Activated T-helper 1 cell treated with Interleukin-2 at 50 U/mL for 16 hours (primary cell): Measurements from ENCODE around the gene DNM2.
"Not testable (repeated sequence)": the region's sequence is repeated elsewhere in the genome, so short reads cannot be mapped to it uniquely, and the experiment has no call there.

Experiments
- DNase-seq: peaks from one replicate; pipeline ENCODE4 v3.0.0-alpha.2; 2020; ENCODE audit warnings: low read depth

The DNM2 gene

GRCh38 chr19:10726268-10726667, 8.4 kb downstream of the DNM2 start:
- DNase-seq, result no peak

- no peak for DNase-seq
Observed at GRCh38 chr19:10727685-10728201, 9.9 kb downstream of the DNM2 start.

GRCh38 chr19:10729411-10729810, 11.5 kb downstream of the DNM2 start:
- DNase-seq, result no peak

DNA sequence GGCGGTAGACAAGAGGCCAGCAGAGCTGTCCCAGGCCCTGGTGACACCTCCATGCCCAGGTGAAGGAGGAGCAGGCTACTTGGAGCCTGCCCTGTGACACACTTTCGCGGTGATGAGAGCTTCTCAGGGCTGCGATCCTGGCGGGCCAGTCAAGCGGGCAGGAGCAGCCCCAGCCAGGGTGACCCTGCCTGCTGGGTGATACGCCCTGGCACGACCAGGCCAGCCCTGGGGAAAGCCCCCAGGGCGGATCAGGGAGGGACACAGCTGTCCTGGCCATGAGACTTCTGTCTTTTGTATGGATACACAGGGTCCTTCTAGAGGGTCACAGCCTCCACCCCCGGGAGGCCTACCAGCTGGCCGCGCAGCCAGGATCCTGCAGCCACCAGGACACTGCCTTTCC, 13.1 kb downstream of the DNM2 start:
- no peak for DNase-seq

DNA sequence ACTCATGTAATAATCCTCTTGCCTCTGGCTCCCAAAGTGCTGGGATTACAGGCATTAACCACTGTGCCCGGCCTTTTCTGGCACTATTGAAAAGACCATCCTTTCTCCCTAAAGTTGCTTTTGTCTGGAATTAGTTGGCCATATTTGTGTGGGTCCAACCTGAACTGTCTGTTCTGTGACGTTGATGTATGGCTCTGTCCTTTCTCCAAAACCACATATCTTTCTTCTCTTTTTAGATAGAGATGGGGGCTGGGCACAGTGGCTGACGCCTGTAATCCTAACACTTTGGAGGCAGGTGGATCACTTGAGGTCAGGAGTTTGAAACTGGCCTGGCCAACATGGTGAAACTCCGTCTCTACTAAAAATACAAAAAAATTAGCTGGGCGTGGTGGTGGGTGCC, 17.9 kb downstream of the DNM2 start:
- DNase-seq, result no peak

GRCh38 chr19:10736189-10736588, 18.3 kb downstream of the DNM2 start:
- no peak for DNase-seq

- DNase-seq, result no peak
Observed at GRCh38 chr19:10736916-10737551, 19.2 kb downstream of the DNM2 start.

- no peak for DNase-seq
Observed at GRCh38 chr19:10737722-10738121, 19.8 kb downstream of the DNM2 start.

DNA sequence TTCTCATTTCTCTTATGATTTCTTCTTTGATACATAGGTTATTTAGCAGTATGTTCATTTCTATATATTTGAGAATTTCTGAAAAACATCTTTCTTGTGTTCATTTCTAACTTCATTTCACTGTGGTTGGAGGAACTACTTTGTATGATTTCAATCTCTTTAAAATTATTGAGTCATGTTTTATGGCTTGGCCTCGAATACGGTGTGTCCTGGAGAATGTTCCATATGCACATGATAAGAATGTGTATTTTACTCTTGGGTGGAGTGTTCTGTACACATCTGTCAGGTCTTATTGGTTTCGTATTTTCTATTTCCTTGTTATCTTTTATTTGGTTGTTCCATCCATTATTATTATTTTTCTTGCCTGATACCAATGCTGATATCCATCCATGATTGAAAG, 22.9 kb downstream of the DNM2 start:
- no peak for DNase-seq

- DNase-seq, result no peak
Observed at GRCh38 chr19:10742476-10742875, 24.6 kb downstream of the DNM2 start.

- DNase-seq, result no peak
Observed at GRCh38 chr19:10744253-10744798, 26.4 kb downstream of the DNM2 start.

GRCh38 chr19:10744801-10745293, 27.0 kb downstream of the DNM2 start:
- DNase-seq, result no peak

DNA sequence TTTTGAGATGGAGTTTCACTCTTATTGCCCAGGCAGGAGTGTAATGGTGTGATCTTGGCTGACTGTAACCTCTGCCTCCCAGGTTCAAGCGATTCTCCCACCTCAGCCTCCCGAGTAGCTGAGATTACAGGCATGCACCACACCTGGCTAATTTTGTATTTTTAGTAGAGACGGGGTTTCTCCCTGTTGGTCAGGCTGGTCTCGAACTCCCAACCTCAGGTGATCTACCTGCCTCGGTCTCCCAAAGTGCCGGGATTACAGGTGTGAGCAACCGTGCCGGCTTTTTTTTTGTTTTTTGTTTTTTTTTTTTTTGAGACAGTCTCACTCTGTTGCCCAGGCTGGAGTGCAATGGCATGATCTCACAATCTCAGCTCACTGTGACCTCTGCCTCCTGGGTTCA, 28.6 kb downstream of the DNM2 start:
- DNase-seq, result not testable (repeated sequence)

DNA sequence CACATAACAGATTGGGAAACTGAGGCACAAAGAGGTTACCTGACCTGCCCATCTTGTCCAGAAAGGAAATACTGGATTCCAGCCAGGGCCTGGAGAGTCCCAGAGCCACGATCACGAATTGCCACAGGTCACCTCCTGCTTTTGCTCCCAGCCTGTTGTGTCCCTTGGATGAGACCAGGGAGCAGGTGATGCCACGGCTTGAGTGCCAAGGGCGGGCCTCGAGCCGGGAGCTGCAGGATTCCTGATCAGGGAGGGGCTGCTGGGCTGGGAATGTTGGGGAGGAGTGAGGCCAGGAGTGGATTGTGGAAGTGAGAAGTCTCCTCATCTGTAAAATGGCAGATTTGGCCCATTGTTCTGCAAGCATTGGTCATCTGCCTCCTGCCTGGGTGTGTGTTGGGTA, 29.4 kb downstream of the DNM2 start:
- DNase-seq, result no peak

DNA sequence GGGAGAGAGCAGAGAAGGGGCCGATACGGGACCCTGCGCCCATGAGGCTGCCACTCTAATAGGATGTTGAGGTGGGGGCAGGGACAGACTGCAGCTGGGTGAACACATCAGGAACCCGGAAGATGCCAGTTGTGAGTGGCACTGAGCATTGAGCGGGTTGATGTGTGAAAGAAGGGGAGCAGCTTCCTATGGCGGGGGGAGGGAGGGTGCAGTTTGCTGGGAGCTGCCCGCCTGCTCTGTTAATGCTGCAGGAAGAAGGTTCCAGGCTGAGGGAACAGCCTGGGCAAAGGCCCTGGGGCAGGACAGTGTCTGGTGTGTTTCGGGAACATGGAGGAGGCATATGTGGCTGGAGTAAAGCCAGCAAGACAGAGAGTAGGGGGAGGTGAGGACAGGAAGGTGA, 29.8 kb downstream of the DNM2 start:
- no peak for DNase-seq

DNA sequence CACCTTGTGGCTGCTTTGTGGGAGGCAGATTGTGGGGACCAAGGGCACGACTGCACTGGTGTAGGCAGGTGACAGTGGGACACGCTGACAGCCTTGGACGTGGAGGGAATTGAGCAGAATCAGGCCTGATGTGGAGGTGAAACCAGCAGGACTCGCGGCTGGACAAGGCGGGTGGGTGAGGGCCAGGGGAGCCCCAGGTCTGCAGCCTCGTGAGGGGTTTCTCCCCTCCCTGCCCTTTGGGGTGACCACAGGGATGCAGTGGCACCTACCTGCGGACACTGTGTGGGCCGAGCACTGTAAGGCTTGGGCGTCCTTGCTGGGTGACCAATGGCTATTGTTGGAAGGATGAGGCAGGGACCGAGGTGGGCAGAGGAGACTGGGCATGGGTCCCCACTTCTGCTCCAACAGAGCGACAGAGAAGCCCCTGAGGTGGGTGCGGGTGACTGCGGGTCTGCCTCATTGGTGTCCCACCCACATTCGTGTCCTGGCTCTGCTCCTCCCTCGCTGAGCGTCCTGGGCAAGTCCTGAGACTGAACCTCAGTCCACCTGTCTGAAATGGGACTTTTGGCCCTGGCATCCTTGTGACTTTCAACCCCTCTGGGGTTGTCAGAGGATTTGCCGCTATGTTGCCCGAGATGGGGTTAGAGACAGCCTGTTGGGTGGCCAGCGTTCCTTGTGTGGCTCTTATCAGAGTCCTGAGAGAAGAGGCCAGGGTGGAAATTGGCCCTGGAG, 30.5 kb downstream of the DNM2 start:
- no peak for DNase-seq

DNA sequence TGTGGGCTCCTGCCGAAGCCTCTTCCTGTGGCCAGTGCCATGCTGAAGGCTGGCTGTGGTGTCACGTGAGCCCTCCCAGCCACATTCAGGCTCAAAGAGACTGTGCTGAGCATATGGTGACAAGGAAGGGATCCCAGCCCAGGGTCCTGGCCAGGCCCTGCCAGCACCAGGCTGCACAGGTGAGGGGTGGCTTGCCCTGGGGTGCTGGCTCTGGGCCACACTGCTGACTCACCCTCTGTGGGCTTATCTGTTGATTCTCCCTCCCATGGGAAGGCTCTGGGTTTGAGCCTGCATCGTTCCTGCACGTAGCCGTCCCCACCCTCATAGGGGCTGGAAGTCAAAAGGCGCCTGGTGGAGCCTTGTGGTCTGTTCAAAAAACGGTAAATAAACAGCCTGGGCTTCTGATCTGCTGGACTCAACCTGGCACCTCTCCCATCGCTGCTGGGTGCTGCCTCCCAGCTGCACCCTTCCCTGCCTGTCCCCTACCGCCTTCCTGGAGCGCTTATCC, 31.1 kb downstream of the DNM2 start:
- no peak for DNase-seq

GRCh38 chr19:10749435-10750384, 31.8 kb downstream of the DNM2 start:
- DNase-seq, result no peak

DNA sequence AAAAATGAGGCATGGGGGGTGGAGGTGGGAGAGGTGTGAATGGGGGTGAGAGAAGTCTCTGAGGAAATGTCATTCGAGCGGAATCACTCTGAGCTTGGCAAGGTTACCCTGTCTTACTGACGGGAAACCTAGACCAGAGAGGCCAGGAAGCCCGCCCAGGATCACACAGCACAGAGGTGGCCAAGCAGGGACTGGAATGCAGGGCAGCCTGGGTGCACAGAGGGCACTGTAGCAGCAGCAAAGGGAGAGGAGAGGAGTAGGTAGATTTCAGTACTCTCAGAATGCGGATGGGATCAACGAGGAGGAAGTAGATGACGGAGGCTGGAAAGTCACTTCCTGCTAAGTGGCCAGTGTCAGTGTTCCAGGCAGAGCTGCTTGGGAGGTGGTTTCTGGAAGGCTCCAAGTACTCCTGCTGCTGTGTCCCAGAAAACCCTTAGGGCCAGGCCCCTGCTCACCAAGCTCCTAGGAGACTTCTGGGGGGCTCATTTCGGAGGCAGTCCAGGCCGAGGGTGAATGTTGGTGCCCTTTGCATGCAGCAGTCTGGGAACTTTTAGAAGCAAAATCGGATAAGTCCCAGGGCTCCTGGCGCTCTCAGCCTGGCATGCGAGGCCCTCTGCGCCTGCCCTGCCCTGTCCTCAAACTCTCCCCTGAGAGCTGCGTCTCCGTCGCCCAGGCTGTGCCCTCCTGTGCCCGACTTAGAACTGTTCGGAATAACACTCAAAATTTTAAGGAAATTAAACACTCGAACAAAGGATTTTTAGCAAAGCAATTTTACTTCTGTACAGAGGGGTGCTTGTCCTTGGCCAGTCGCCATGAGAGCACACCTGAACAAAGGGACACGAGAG, 33.5 kb downstream of the DNM2 start:
- no peak for DNase-seq

DNA sequence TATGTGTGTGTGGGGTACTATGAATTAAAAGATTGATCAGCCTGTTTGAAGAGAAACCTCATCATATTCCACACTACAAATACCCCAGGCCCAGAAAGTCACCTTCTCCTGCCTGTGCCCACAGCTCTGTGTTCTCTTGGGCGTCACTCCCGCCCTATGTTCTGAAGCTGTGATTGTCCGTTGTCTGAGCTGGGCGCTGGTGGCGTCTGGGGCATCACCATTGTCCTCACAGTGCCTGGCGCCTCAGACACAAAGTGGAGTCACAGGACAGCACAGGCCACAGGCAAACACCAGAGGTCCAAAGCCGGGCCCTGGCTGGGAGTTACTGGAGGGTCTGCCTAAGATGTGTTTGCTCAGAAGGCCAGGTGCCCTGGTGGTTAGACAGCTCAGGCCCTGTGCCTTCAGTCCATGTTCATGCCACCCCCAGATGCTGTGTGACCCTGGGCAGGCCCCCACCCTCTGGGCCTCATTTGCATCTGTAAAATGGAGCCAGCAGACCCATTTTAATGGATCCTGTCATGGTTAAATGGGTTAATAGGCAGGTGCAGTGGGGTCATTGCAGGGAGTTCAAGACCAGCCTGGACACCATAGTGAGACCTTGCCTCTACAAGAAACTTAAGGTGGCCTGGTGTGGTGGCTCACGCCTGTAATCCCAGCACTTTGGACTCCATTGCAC, 34.5 kb downstream of the DNM2 start:
- no peak for DNase-seq
